ENCODE results near the gene TMEM229B.

Gene TMEM229B

GRCh38 chr14:67514650-67515385 lies 26.3 kb upstream of the TMEM229B start:
- DNase-seq: no peak

GRCh38 chr14:67514203-67514607 lies 25.7 kb upstream of the TMEM229B start:
- no peak for DNase-seq

- no peak for DNase-seq
These were observed 25.1 kb upstream of the TMEM229B start for GRCh38 chr14:67513631-67514108.

DNA sequence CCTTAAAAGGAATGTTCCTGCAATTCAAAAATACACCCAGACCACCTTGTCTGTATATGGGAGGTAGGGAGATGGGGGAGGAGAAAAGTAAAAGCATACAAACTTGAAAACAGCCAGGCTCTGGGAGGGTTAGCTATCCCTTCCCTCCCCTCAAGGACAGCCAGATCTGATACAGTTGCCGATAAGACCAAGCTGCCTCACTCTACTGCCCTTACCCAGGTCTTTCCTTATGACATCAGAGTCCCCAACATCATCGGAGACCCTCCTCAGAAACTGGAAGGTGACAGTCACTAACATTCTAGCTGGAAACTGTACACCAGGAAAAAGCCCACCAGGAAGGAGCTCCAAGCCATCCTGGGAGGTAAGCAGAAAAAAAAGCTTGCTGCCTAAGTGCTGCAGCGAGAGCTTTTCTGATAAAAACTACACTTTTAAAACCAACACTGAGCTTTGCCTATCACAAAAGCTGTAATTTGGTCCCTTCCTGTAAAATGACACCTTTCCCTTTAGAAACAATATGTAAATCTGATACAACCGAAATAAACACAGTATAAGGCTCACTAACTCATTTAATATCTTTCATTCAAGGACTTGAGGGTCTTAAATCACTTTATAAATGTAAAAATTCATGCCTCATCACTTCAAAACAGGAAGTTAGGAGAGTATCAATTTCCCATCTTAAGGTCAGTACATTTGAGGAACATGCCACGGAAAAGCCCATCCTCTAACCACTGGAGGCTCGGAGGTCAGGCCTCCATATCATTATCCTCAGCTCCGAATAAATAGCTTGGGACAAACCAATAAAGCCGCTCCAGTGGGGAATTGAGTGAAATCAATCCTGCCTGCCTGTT lies 24.2 kb upstream of the TMEM229B start:
- no peak for DNase-seq

- no peak for DNase-seq
These were observed 22.3 kb upstream of the TMEM229B start for GRCh38 chr14:67510836-67511235.

DNA sequence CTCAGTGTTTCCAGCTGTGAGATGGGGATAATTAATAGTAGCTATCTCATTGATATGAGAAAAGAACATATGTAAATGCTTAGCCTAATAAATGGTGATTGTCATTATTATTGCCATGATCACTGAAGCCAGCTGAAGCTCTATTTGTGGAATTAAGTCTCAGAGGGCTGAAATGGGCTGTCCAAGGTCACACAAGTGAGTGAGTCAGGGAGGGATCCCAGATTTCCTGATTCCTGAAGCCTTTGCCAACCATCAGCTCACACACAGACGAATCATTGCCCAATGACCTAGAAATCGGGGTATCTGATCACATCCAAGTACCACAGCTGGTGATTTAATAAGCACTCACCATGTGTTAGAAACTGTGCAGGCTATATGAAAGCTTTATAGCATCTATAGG lies 21.6 kb upstream of the TMEM229B start:
- DNase-seq: no peak

- no peak for DNase-seq
These were observed 20.4 kb upstream of the TMEM229B start for GRCh38 chr14:67508956-67509355.

GRCh38 chr14:67505254-67505653 lies 16.7 kb upstream of the TMEM229B start:
- no peak for DNase-seq

- DNase-seq: no peak
These were observed 14.8 kb upstream of the TMEM229B start for GRCh38 chr14:67503331-67503730.

DNA sequence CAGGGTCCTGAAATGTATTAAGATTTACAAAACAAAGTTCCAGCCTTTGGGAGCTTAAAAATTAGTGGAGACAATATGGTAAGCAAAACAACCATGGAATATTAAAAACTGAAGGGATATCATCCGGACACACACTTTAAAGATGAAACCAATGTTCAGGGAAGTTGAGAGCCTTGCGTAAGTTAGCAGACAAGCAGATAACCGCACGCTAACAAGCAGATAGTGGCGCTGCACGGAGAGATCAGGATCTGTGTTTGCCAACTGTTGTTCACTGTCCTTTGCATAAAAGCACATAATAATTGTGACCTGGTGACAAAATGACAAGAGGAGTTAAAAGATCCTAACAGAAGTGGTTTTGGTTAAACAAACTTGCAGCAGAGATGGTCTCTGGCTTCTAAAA lies 14.3 kb upstream of the TMEM229B start:
- no peak for DNase-seq

GRCh38 chr14:67501670-67502069 lies 13.1 kb upstream of the TMEM229B start:
- no peak for DNase-seq

DNA sequence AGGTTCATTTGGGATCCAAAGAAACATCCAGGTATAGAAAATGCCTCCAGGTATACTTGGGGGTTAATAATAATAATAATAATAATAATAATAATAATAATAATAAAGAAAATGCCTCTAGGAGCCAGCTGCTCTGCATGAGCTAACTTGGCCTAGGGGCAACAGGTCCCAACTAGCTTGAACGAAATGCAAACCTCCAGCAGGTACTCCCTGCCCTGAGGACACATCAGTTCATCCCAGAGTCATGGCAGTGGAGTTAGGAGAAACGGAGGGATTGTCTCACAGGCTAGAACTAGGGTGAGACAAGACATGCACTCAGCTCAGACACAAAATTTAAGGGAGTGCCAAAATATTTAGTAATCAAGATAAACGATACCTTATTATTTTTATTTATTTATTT lies 12.5 kb upstream of the TMEM229B start:
- no peak for DNase-seq

GRCh38 chr14:67497716-67498115 lies 9.2 kb upstream of the TMEM229B start:
- DNase-seq: no peak

DNA sequence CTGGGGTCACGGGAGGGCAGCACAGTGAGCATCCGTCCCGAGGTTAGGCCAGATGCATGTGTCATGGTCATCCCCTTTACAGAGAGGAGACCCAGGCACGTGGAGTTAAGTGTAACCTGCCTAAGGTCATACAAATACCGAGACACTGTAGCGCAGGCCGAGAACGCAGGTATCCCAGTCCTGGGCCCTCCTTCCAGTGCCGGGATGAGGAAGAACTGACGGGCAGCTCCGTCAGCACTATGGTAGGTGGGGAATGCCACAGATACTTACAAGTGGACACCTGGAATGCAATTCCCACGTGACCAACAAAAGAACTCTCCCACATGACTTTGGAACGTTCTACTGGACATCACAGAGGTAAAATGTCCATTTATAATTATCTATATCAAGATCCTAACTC lies 8.7 kb upstream of the TMEM229B start:
- DNase-seq: no peak

DNA sequence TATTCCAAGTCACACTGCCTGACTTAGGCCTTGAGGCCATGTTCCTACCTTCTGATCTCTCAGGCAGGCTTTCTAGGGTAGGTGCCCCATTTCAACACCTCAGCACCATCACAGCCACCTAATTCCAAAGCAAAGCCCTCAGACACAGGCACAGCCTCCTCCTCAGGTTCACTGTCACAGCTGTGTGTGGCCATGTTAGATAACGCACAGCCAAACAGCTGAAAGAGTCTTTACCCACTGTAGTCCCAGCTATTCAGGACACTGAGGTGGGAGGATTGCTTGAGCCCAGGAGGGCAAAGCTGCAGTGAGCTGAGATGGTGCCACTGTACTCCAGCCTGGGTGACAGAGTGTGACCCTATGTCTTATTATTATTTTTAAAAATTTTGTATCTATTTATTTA lies 7.3 kb upstream of the TMEM229B start:
- DNase-seq: no peak

- no peak for DNase-seq
These were observed 4.7 kb upstream of the TMEM229B start for GRCh38 chr14:67493092-67493717.

DNA sequence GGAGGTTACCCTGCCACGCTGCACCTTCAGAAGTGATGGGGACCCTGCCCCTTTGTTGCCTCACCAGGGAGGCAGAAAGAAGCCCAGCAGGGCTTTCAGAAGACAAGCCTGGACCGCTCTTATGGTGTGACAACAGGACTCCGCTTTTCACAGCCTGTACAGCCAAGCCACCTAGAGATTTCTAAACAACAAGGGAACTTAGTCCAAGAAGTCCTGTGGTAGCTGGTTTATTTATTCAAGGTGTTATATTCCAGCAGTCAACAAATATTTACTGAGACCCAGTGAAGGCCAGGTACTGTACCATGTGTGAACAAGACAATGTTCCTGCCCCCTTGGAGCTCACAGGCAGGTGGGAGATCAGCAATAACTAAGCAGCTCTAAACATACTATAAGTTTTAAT lies 4.0 kb upstream of the TMEM229B start:
- DNase-seq: no peak

GRCh38 chr14:67491741-67492507 lies 3.4 kb upstream of the TMEM229B start:
- DNase-seq: no peak

GRCh38 chr14:67491285-67491684 lies 2.8 kb upstream of the TMEM229B start:
- no peak for DNase-seq

DNA sequence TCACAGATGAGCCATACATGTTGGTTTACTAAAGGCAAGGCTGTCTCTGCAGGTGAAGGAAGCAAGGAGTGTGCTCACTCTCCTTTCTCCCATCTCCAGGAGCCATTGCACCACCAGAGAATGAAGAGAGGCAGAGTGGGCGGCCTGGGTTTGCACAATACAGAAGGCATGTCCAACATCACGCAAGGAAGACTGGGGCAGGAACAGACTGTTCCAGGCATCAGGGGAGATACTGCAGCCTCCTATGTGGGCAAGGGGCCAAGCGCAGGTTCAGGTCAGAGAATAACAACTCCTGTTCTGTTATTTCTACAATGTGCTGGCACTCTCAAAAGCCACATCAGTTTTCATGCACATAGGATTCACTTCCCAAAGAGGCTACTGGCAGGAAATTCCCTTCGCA lies 1.7 kb upstream of the TMEM229B start:
- DNase-seq: no peak

- no peak for DNase-seq
These were observed 1.2 kb downstream of the TMEM229B start for GRCh38 chr14:67487332-67487731.

DNA sequence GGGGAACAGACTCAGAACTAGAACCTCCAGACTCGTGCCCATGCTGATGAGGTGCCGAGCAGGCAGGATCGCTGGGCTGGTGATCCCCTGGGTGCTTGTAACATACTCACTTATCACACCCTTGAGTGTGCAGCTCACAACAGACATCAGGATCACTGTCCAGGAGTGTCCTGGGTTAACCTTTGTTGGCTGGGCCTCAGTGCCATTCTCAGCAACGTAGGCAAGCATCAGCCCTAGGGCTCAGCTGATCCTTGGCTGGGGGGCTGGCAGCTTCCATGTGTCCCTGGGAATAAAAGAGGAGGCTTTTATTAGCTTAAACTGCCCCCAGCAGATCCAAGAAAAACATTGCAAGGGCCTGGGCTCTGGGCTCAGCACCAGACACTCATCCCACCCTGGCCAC lies 1.6 kb downstream of the TMEM229B start:
- DNase-seq: no peak

DNA sequence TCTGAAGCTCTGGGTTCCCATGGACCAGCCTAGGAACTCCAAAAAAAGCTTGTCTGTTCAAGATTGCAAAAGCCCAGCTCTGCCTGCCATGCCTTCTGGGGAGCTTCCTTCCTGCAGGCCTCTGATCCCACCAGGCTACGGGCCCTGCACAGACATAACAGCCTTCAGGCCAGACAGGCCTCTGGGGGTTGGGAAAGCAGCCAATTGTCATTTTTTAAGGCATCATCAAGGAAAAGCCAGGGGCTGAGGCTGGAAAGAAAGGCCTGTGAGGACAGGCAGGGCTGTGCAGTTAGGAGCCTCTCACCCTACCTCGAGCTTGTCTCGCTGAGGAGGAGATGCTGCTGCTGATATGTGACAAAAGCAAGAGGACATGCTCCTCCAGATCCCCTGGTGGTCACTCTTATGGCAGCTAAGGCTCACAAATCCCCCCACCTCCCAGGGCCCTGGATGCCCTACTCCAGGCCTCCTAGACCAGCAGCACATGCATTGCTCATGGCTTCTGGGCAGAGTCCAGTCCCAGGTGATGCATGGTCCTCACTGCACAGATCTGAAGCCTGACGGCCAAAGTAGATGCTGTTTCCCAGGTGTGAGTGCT lies 2.9 kb downstream of the TMEM229B start:
- DNase-seq: no peak

Measured in NCI-H510A treated with DMSO at 0.1 percent for 48 hours (cell line).